Heart left ventricle (tissue), 13 donors: ENCODE results near the gene CHTF18.

Experiments used
- POLR2A ChIP-seq, 2 donors: fragments of 450-650 bp; IDR thresholded peaks; one replicate each; pipeline ENCODE4 v1.6.1; 2017; ENCODE audit warnings: antibody characterized with exemption in 2 of 2, mild to moderate bottlenecking in 2 of 2, moderate library complexity in 2 of 2
- TF ChIP-seq, protein P1 (sequence below), 12 donors: fragments of 200-600 bp; sonication (generic) in 4 of 12; IDR thresholded peaks; one replicate each; pipeline versions ENCODE4 v1.5.0 to v1.8.0; 2018 to 2022; ENCODE audit warnings: antibody characterized with exemption in 12 of 12, mild to moderate bottlenecking in 5 of 12
- donor health status: ischemic (EF 13 %, LVEDD 7.1; RV severe dilation, severe dysfunction).
- donor health status: DM: no; HTN: yes; CAD: no.
- donor health status: DM: no; HTN: no; CAD: no.
- donor health status: ischemic (EF 25% LVEDD 6.9; RV normal size, moderate dysfunction).
- donor health status: ischemic (EF 25% LVEDD 5.7; RV mildly dilated, moderate dysfunction).
- donor health status: ischemic (EF 35%, LVEDD 5.7; RV mildly dilated, moderate dysfunction).
- donor health status: nonischemic (EF 11% LVEDD 7.7; RV severe dilation, severe dysfunction).
- donor health status: DM: yes; HTN: yes; CAD: no.
- donor health status: PGD.
- donor health status: ischemic (EF 29% LVEDD 5.4; RV normal size, mild dysfunction).
- donor health status: nonischemic (EF 23%, LVEDD 6.1; RV moderate dilation, normal function).

DNA sequence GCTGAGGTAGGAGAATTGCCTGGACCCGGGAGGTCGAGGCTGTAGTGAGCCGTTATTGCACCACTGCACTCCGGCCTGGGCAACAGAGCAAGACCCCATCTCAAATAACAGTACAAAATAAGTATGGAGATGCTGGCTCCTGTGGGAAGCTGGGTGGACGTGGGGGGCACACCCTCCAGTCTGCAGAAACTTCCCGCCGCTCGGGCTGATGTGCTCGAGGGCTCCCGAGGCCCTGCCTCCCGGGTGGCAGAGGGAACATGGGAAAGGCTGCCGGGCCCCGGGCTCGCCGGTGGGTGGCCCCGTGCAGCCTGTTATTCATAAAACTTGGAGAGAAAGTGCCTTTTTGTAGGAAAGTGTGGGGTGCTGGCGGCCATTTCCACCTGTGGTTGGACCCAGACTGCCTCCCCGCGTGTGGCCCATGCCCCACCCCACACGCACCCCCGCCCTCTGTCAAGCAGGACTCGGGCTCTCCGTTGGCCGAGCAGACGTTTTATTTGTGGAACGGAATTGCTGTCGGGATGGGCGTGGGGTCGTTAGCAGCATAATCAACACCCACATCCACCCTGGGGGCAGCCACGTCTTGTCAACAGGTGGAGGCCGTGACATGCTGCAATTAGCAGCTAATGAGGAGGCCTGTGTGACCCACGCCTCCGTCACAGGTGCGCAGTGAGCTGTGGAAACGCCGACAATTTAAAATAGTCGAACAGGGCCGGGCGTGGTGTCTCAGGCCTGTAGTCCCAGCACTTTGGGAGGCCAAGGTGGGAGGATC is 40.3 kb upstream of the CHTF18 start:
- TF ChIP-seq, protein P1, sequence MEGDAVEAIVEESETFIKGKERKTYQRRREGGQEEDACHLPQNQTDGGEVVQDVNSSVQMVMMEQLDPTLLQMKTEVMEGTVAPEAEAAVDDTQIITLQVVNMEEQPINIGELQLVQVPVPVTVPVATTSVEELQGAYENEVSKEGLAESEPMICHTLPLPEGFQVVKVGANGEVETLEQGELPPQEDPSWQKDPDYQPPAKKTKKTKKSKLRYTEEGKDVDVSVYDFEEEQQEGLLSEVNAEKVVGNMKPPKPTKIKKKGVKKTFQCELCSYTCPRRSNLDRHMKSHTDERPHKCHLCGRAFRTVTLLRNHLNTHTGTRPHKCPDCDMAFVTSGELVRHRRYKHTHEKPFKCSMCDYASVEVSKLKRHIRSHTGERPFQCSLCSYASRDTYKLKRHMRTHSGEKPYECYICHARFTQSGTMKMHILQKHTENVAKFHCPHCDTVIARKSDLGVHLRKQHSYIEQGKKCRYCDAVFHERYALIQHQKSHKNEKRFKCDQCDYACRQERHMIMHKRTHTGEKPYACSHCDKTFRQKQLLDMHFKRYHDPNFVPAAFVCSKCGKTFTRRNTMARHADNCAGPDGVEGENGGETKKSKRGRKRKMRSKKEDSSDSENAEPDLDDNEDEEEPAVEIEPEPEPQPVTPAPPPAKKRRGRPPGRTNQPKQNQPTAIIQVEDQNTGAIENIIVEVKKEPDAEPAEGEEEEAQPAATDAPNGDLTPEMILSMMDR (IDR thresholded peaks at IDR 0.05), result no peak
- no peak for TF ChIP-seq POLR2A (IDR thresholded peaks at IDR 0.05)
